GM12875 (cell line): ENCODE measurements around the gene ZNF548.

ENCODE experiments used
- H3K4me3 ChIP-seq: one replicate; pipeline ENCODE4 v1.5.1; 2011; ENCODE audit warnings: low read depth, low read length, control low read depth
- CTCF ChIP-seq: IDR thresholded peaks from 2 replicates; pipeline ENCODE4 v1.5.1; 2011; ENCODE audit warnings: low read depth, mild to moderate bottlenecking, control low read depth, inconsistent platforms, low read length, moderate library complexity, borderline replicate concordance; ENCODE audit not compliant: insufficient read depth

ZNF548 gene

GRCh38 chr19:57376151-57376550, 13.5 kb upstream of the ZNF548 start:
- no peak overlapping the region for H3K4me3 ChIP-seq
- TF ChIP-seq CTCF: no peak

GRCh38 chr19:57377498-57378146, 12.0 kb upstream of the ZNF548 start:
- H3K4me3 ChIP-seq: no peak overlapping the region
- no peak for TF ChIP-seq CTCF

- no peak for TF ChIP-seq CTCF
- H3K4me3 ChIP-seq: no peak overlapping the region
Measured at GRCh38 chr19:57380923-57381322, 8.7 kb upstream of the ZNF548 start.

GRCh38 chr19:57382806-57383488, 6.7 kb upstream of the ZNF548 start:
- TF ChIP-seq CTCF: no peak
- H3K4me3 ChIP-seq: no peak overlapping the region

GRCh38 chr19:57389194-57389729, 392 bp upstream of the ZNF548 start:
- peak overlapping the region; percentile 27 for H3K4me3 ChIP-seq

GRCh38 chr19:57395710-57396109, 6.1 kb downstream of the ZNF548 start:
- TF ChIP-seq CTCF: no peak
- H3K4me3 ChIP-seq: no peak overlapping the region

More at GRCh38 chr19:57389194-57389729, 392 bp upstream of the ZNF548 start:
- no peak for TF ChIP-seq CTCF

GRCh38 chr19:57398868-57399267, 9.2 kb downstream of the ZNF548 start:
- H3K4me3 ChIP-seq: no peak overlapping the region

More at GRCh38 chr19:57398868-57399267, 9.2 kb downstream of the ZNF548 start:
- no peak for TF ChIP-seq CTCF
